PFSK-1 (cell line): ENCODE results near the gene NR4A2.

ENCODE experiments used
- POLR2AphosphoS5 ChIP-seq: IDR thresholded peaks from 2 replicates; pipeline ENCODE4 v1.6.1; 2012; ENCODE audit warnings: low read depth, mild to moderate bottlenecking, control low read depth, low read length, moderate library complexity
- TAF1 ChIP-seq: IDR thresholded peaks from 2 replicates; pipeline ENCODE4 v1.6.1; 2012; ENCODE audit warnings: low read length, control low read depth, borderline replicate concordance; ENCODE audit not compliant: insufficient read depth
- TF ChIP-seq, protein P1 (sequence below), 2 experiments: IDR thresholded peaks; 2 replicates each; pipeline versions ENCODE4 v1.6.1 to v1.8.0; 2011 to 2012; ENCODE audit warnings: low read depth in 2 of 2, low read length in 2 of 2, control low read depth in 1 of 2, inconsistent platforms in 1 of 2, mild to moderate bottlenecking in 1 of 2, moderate library complexity in 1 of 2; ENCODE audit not compliant: insufficient read depth in 1 of 2

DNA sequence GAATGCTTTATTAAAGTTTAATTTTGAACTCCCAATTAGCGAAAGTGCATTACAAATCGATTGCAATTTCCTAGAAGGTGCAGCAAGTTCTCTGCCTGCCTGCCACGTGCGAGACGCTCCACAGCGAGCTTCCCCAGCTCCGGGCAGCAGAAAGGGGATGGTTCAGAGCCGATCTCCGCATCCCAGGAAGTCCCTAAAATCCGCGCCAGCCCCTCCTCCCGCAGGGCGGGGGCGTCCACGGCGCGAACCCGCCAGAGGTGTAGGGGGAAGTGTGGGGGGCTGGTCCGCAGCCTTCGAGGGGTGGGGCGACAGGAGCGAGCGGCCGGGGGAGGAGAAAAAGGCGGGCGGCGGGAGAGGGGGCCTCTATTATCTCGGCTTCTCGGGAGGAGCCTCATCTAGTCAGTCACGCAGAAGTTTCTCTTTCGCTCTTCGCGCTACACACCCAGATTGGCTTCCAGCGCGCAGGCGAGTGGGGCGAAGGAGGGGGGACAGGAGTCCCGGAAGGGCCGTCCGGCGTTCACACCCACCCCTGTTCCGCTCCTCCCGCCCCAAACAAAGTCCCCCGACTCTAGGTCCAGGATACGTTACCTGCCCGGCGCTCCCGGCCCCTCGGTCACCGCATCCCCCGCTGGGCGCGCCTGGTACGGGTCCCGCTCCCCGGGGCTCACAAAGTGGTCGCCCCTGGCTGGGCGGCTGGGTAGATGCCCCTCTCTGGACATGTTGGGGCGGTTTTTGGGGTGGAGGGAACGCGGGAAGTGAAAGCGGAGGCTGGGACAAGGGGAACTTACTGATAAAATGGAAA is 9.1 kb upstream of the NR4A2 start:
- TF ChIP-seq POLR2AphosphoS5, result no peak
- TF ChIP-seq, protein P1, sequence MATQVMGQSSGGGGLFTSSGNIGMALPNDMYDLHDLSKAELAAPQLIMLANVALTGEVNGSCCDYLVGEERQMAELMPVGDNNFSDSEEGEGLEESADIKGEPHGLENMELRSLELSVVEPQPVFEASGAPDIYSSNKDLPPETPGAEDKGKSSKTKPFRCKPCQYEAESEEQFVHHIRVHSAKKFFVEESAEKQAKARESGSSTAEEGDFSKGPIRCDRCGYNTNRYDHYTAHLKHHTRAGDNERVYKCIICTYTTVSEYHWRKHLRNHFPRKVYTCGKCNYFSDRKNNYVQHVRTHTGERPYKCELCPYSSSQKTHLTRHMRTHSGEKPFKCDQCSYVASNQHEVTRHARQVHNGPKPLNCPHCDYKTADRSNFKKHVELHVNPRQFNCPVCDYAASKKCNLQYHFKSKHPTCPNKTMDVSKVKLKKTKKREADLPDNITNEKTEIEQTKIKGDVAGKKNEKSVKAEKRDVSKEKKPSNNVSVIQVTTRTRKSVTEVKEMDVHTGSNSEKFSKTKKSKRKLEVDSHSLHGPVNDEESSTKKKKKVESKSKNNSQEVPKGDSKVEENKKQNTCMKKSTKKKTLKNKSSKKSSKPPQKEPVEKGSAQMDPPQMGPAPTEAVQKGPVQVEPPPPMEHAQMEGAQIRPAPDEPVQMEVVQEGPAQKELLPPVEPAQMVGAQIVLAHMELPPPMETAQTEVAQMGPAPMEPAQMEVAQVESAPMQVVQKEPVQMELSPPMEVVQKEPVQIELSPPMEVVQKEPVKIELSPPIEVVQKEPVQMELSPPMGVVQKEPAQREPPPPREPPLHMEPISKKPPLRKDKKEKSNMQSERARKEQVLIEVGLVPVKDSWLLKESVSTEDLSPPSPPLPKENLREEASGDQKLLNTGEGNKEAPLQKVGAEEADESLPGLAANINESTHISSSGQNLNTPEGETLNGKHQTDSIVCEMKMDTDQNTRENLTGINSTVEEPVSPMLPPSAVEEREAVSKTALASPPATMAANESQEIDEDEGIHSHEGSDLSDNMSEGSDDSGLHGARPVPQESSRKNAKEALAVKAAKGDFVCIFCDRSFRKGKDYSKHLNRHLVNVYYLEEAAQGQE (IDR thresholded peaks at IDR 0.05; ENCODE audit: insufficient read depth in 1 of 2, low read depth in 2 of 2, low read length in 2 of 2), result no peak
- TF ChIP-seq TAF1, result no peak
